Measurements from ENCODE around the gene PTPN2.
"Not testable (repeated sequence)": the region's sequence is repeated elsewhere in the genome, so short reads cannot be mapped to it uniquely, and the experiment has no call there.

PTPN2 gene

DNA sequence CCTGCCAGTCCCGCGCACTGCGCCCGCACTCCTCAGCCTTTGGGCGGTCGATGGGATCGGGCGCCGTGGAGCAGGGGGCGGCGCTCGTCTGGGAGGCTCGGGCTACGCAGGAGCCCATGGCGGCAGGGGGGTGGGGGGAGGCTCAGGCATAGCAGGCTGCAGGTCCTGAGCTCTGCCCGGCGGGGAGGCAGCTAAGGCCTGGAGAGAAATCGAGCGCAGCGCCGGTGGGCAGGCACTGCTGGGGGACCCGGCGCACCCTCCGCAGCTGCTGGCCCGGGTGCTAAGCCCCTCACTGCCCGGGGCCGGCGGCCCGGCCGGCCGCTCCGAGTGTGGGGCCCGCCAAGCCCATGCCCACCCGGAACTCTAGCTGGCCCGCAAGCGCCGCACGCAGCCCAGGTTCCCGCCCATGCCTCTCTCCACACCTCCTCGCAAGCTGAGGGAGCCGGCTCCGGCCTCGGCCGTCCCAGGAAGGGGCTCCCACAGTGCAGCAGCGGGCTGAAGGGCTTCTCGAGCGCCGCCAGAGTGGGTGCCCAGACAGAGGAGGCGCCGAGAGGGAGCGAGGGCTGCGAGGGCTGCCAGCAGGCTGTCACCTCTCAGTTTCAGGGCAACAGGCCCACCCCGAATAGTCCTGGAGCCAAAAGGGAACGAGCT is 107.1 kb downstream of the PTPN2 start:
- in situ Hi-C loops (cut with MboI; ENCODE audit: low sequenced_read_pairs), result no loop called here

GRCh38 chr18:12776415-12776814 is 107.6 kb downstream of the PTPN2 start:
- in situ Hi-C loops (cut with MboI; ENCODE audit: low sequenced_read_pairs), result not testable (repeated sequence)

DNA sequence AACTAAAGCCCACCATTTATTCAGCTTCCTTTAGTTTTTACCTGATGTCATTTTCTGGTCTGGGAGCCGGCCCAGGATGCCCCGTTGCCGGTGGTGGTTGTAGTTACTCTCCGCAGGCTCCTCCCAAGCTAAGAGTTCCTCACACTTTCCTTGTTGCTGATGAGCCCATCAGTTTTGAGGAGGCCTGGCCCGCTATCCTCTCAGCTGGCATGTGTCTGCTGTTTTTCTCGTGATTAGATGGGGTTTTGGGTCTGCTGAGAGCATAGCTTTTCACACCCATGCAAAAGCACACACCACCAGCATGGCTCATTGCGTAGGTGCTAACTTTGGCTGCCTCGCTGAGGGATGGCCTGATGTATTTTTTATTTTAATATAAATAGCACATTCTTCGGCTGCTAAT is 109.1 kb downstream of the PTPN2 start:
- in situ Hi-C loops (cut with MboI; ENCODE audit: low sequenced_read_pairs), result no loop called here

DNA sequence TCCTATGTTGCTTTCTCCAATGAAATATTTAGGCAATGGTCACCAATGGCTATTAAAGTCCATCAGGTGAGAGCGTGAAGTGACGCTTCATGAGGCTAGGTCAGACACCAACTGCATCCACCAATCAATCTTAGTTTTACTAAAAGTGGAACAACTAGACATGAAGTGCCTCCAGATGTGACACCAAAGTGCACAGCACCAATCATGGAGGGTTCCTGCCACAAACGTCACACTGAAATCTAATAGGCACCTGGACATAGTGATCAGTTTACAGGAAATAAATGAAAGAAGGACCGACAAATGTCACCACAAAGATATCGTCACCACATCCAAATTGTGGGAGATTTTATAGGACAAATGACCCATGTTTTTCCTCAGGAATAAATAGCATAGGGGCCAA is 110.7 kb downstream of the PTPN2 start:
- in situ Hi-C loops (cut with MboI; ENCODE audit: low sequenced_read_pairs), result no loop called here

DNA sequence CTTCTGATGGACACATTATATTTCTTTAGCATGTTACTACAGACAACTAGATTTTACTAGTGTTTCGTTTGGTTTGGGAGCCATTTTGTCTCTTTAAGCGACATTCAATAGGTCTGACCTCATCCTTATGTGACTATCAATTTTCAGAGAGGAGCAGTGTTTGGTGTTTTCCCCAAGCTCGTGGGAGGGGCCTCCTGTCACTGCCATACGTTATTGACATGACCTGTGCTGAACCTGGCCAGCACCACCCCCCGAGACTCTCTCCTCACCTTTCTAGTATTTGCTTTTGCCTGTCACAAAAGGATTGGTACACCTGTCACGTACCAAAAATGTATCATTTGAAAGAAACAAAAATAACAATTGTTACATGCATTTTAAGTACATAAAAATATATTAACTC is 111.9 kb downstream of the PTPN2 start:
- in situ Hi-C loops (cut with MboI; ENCODE audit: low sequenced_read_pairs), result no loop called here

GRCh38 chr18:12770469-12771219 is 113.4 kb downstream of the PTPN2 start:
- in situ Hi-C loops (cut with MboI; ENCODE audit: low sequenced_read_pairs), result no loop called here

- in situ Hi-C loops (cut with MboI; ENCODE audit: low sequenced_read_pairs), result no loop called here
Measured at GRCh38 chr18:12769644-12770440, 114.2 kb downstream of the PTPN2 start.

GRCh38 chr18:12769136-12769535 is 114.9 kb downstream of the PTPN2 start:
- in situ Hi-C loops (cut with MboI; ENCODE audit: low sequenced_read_pairs), result no loop called here

DNA sequence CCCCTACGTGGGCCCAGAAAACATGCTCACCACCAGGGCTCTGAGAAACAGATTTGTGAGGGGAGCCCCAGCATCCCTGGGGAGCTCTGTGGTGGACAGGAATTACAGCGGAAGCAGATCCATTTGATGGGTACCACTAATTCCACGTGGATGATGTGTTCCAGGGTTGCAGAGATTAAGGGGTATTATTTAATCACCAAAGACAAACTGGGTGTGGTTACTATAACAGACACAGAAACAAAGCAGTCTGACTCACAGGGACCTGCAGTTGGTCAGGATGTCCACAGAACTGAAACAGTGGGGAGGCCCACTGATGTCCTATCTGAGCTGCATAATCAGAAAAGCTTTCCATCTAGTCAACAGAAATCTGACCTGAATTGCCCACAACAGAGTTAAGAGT is 115.4 kb downstream of the PTPN2 start:
- in situ Hi-C loops (cut with MboI; ENCODE audit: low sequenced_read_pairs), result no loop called here

- in situ Hi-C loops (cut with MboI; ENCODE audit: low sequenced_read_pairs), result no loop called here
Measured at GRCh38 chr18:12767580-12768155, 116.4 kb downstream of the PTPN2 start.

DNA sequence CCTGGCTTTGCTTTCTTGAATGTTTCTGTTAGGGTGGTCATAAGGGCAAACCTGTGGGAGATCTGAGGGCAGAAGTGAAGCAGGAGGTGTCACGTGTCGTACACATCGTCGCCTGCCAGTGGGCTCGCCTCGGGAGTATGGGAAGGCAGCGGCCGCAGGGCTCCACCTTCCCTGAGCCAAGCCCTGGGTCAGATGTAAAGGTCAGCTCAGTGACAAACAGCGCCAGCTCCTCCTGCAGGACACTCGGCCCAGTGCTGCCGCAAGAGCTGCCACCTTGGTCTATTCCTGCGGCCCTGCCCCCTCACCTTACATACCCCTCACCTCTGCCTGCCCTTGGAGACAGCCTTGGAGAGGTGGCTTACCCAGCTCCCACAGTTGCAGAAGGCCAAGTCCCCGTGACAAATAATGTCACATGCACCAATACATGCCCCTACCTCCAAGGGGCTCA is 117.0 kb downstream of the PTPN2 start:
- in situ Hi-C loops (cut with MboI; ENCODE audit: low sequenced_read_pairs), result no loop called here

DNA sequence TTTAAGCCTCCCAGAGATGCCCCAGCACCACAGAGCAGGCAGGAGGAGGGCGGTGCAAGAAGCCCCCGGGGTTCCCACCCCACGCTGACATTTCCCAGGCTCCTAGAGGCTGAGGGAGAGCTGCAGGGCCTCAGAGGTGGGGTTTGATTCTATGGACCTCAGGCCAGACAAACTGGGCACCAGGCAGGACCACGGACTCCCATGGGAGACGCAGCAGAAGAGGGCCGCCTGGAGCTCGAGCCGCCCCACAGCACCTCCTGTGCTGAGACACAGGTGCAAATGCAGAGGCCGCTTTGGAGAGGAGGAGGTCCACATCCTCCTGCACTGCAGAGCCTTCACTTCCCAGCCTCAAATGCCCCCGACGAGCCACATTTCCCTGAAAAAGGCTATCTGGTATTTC is 118.5 kb downstream of the PTPN2 start:
- in situ Hi-C loops (cut with MboI; ENCODE audit: low sequenced_read_pairs), result no loop called here

- in situ Hi-C loops (cut with MboI; ENCODE audit: low sequenced_read_pairs), result no loop called here
Measured at GRCh38 chr18:12765126-12765525, 118.9 kb downstream of the PTPN2 start.

- in situ Hi-C loops (cut with MboI; ENCODE audit: low sequenced_read_pairs), result not testable (repeated sequence)
Measured at GRCh38 chr18:12758566-12758965, 125.5 kb downstream of the PTPN2 start.

DNA sequence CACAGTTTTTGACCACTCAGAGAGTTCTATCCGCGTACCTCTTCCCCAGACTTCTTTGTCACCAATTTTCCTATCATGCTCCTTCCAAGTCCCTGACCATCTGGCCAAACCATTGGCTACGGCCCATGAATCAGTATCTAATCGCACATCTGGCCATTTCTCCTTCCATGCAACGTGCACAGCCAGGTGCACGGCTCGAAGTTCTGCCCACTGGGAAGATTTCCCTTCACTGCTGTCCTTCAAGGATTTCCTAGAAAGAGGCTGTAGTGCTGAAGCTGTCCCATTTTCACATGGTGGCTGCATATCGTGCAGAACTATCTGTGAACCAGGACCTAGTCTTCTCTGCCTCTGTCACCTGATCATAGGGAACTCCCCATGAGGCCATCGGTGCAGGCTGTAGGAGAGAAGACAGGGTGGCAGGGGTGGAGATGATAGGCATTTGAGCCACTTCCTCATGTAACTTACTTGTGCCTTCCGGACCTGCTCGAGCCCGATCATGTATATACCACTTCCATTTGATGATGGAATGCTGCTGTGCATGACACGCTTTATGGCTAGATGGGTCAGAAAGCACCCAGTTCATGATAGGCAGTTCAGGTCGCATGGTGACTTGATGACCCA is 127.3 kb downstream of the PTPN2 start:
- in situ Hi-C loops (cut with MboI; ENCODE audit: low sequenced_read_pairs), result not testable (repeated sequence)

DNA sequence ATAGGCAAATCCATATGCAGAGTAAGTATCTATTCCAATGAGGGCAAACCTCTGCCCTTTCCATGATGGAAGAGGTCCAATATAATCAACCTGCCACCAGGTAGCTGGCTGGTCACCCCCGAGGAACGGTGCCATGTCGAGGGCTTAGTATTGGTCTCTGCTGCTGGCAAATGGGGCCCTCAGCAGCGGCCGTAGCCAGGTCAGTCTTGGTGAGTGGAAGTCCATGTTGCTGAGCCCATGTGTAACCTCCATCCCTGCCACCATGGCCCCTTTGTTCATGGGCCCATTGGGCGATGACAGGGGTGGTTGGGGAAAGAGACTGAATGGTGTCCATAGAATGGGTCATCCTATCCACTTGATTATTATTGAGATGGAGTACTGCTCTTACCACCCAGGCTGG is 128.4 kb downstream of the PTPN2 start:
- in situ Hi-C loops (cut with MboI; ENCODE audit: low sequenced_read_pairs), result not testable (repeated sequence)

DNA sequence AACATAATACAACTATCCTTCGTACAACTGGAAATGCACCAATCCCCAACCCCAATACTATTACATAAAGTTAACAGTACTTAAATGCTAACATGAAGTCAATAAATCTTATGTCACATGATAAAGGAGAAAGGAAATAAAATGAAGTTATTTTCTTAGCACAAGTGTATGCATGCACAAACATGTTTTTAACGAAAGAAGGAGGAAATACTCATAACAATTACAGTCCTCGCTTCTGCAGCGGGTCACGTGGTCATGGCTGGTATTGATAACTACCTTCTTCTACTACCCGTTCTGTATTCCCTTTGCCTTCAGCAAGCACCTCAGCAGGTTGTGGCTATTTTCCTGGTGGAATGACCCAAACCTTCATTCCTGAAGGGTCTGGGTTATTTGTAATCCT is 129.5 kb downstream of the PTPN2 start:
- in situ Hi-C loops (cut with MboI; ENCODE audit: low sequenced_read_pairs), result no loop called here

- in situ Hi-C loops (cut with MboI; ENCODE audit: low sequenced_read_pairs), result no loop called here
Measured at GRCh38 chr18:12751891-12752290, 132.1 kb downstream of the PTPN2 start.

- in situ Hi-C loops (cut with MboI; ENCODE audit: low sequenced_read_pairs), result no loop called here
Measured at GRCh38 chr18:12751503-12751884, 132.5 kb downstream of the PTPN2 start.

- in situ Hi-C loops (cut with MboI; ENCODE audit: low sequenced_read_pairs), result no loop called here
Measured at GRCh38 chr18:12750715-12751502, 133.1 kb downstream of the PTPN2 start.

Data from HL-60/S4 treated with phorbol 12-myristate 13-acetate at 8.2 ng/mL for 4 days and 3 days (cell line).